Tibial nerve (tissue), 4 donors: Measurements from ENCODE around the gene AKT1S1. TPM values are rescaled to one million over a fixed set of nuclear protein-coding genes. Genes with fewer than 3 reads are reported as not detected.

Experiments
- DNase-seq, 2 donors: peaks; one replicate each; pipeline ENCODE4 v3.0.0-alpha.2; 2019; ENCODE audit warnings: low spot score in 2 of 2
- H3K27ac ChIP-seq, 4 donors: fragments of 200-600 bp; sonication (generic) in 3 of 4; one replicate each; pipeline ENCODE4 v1.5.1; 2017 to 2019; ENCODE audit warnings: mild to moderate bottlenecking in 1 of 4
- H3K27me3 ChIP-seq, 2 donors: fragments of 200-600 bp; sonication (generic) in 1 of 2; one replicate each; pipeline versions ENCODE4 v1.5.1 to v1.6.0; 2017 to 2019
- H3K36me3 ChIP-seq, 3 donors: fragments of 200-600 bp; sonication (generic); one replicate each; pipeline ENCODE4 v1.5.1; 2018 to 2019
- H3K4me1 ChIP-seq, 4 donors: fragments of 200-600 bp; sonication (generic) in 3 of 4; one replicate each; pipeline ENCODE4 v1.5.1; 2017 to 2019
- H3K4me3 ChIP-seq, 4 donors: fragments of 200-600 bp; sonication (generic) in 3 of 4; one replicate each; pipeline ENCODE4 v1.5.1; 2017 to 2019; ENCODE audit warnings: mild to moderate bottlenecking in 1 of 4, moderate library complexity in 1 of 4
- H3K9me3 ChIP-seq, 4 donors: fragments of 200-600 bp; sonication (generic) in 3 of 4; one replicate each; pipeline ENCODE4 v1.5.1; 2017 to 2019
- EP300 ChIP-seq, 2 donors: sonication (generic); formaldehyde crosslinking; IDR thresholded peaks; one replicate each; pipeline ENCODE4 v1.6.1; 2017; ENCODE audit warnings: antibody characterized with exemption in 2 of 2, mild to moderate bottlenecking in 1 of 2
- POLR2A ChIP-seq, 2 donors: fragments of 450-650 bp; IDR thresholded peaks; one replicate each; pipeline ENCODE4 v1.6.1; 2017; ENCODE audit warnings: antibody characterized with exemption in 2 of 2, mild to moderate bottlenecking in 2 of 2, moderate library complexity in 2 of 2
- WGBS, 2 donors: methylation state at CpG; one replicate each; pipeline ENCODE4 v1.1.5; 2018; 5-methylcytosine and 5-hydroxymethylcytosine counted together
- total RNA-seq, 4 donors: library from RNA; depleted of rRNA; stranded (reverse); fragments of >200 nt; gene quantifications; one replicate each; pipeline ENCODE4 v1.1.0, GENCODE V29; 2016
- TF ChIP-seq, protein P1 (sequence below), 5 experiments: fragments of 200-600 bp in 3 of 5; fragments of 450-650 bp in 2 of 5; sonication (generic) in 3 of 5; IDR thresholded peaks; one replicate each; pipeline ENCODE4 v1.5.1; 2016 to 2019; ENCODE audit warnings: antibody characterized with exemption in 5 of 5, mild to moderate bottlenecking in 3 of 5, moderate library complexity in 2 of 5

AKT1S1 gene
- total RNA-seq, 4 donors from 2014 or later, result 20.6 to 27.4 (median 25.4) TPM

DNA sequence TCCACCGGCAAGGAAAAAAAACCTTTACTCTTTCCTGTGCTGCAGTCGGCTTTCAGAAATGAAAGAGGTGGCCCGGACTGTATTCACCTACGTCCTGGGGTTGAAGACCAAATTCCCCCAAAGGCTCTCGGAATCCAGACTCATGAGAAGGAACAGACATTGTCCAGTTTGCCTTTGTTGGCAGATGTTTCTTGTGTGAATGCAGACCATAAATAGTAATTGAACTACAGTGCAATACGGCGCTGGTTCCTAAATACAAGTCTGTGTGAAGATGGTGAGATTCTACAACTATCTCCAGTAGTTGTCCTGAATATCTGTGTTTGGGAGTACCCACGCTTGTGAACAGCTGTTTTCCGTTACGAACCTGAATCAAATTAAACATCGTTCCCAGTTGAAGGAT, 37.4 kb downstream of the AKT1S1 start:
- Histone ChIP-seq H3K36me3 (peaks cover 0 to 75% (median 17%) of the 10 kb centered on the region in 3 donors), H3K4me3 (no peak overlapping the region), H3K9me3 (no peaks in the 10 kb centered on the region), H3K27me3 (no peaks in the 10 kb centered on the region), H3K27ac (no peak overlapping the region), H3K4me1 (no peaks in the 10 kb centered on the region)
- no peak for DNase-seq
- WGBS, 2 donors, result 91 to 95% methylated on average over 11 of the region's 11 CpGs
- TF ChIP-seq POLR2A (IDR thresholded peaks at IDR 0.05) (no peak), EP300 (IDR thresholded peaks at IDR 0.05) (no peak)
- TF ChIP-seq, protein P1, sequence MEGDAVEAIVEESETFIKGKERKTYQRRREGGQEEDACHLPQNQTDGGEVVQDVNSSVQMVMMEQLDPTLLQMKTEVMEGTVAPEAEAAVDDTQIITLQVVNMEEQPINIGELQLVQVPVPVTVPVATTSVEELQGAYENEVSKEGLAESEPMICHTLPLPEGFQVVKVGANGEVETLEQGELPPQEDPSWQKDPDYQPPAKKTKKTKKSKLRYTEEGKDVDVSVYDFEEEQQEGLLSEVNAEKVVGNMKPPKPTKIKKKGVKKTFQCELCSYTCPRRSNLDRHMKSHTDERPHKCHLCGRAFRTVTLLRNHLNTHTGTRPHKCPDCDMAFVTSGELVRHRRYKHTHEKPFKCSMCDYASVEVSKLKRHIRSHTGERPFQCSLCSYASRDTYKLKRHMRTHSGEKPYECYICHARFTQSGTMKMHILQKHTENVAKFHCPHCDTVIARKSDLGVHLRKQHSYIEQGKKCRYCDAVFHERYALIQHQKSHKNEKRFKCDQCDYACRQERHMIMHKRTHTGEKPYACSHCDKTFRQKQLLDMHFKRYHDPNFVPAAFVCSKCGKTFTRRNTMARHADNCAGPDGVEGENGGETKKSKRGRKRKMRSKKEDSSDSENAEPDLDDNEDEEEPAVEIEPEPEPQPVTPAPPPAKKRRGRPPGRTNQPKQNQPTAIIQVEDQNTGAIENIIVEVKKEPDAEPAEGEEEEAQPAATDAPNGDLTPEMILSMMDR (IDR thresholded peaks at IDR 0.05), result no peak

DNA sequence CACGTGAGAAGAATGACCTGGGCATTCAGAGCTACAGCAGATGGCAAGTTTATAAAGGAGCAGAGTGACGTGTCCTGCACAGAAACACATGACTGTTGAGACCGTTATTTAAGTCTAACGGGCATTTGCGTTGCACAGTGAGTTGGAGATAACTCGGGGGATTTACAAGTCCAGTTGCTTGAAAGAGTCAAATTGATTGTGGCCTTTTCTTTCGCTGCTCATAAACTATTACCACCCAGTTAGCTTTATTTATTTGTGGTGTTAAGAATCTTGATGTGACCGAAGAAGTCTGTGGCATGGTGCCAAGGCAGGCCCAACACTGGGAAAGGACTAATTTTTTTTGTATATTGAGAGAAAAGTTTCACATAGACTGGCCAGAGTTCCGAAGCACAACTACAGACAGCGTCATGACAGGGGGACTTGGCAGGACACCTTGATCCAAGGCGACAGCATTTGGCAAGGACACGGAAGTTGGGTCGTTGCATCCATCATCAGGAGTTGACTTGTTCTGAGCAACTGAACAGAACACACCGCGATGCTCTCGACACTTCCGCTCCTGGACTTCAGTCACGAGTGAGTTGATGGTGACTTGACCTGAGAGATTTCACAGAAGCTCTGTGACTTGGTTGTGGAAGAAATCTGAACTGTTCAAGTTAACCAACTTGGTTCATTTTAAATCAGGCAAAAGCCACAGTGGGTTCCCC, 38.1 kb downstream of the AKT1S1 start:
- H3K27ac ChIP-seq, result no peak overlapping the region
- H3K4me3 ChIP-seq, result no peak overlapping the region
- no peak for DNase-seq
- TF ChIP-seq POLR2A (IDR thresholded peaks at IDR 0.05), result no peak
- TF ChIP-seq, protein P1 (IDR thresholded peaks at IDR 0.05), result no peak
- no peak for TF ChIP-seq EP300 (IDR thresholded peaks at IDR 0.05)
- H3K36me3 ChIP-seq, result peaks cover 0 to 82% (median 20%) of the 10 kb centered on the region in 3 donors
- 90 to 91% methylated on average over 18 of the region's 18 CpGs for WGBS, 2 donors
- no peaks in the 10 kb centered on the region for H3K27me3 ChIP-seq
- no peaks in the 10 kb centered on the region for H3K9me3 ChIP-seq
- no peaks in the 10 kb centered on the region for H3K4me1 ChIP-seq

DNA sequence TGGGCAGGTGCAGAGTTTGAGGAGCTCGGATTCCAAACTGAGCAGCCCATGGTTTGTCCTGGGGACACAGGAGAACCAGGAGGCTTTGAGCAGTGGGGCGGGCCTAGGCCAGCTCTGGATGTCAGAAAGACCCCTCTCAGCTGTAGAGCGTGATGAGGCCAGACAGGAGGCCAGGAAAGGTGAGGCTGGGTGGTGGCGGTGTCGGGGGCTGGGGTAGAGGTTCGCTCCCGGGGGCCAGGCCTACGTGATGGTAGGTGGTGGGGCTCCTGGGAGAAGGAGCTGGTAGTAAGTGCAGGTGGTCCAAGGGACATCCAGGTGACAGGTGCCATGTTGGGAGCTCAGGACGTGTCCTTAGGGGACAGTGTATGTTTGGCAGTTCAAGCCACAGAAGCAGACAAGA, 39.7 kb downstream of the AKT1S1 start:
- DNase-seq, result no peak
- no peaks in the 10 kb centered on the region for H3K4me1 ChIP-seq
- H3K27me3 ChIP-seq, result no peaks in the 10 kb centered on the region
- H3K27ac ChIP-seq, result no peak overlapping the region
- H3K36me3 ChIP-seq, result peaks cover 0 to 98% (median 23%) of the 10 kb centered on the region in 3 donors
- H3K9me3 ChIP-seq, result no peaks in the 10 kb centered on the region
- TF ChIP-seq POLR2A (IDR thresholded peaks at IDR 0.05) (no peak), EP300 (IDR thresholded peaks at IDR 0.05) (no peak)
- TF ChIP-seq, protein P1 (IDR thresholded peaks at IDR 0.05), result no peak
- H3K4me3 ChIP-seq, result no peak overlapping the region
- 92 to 96% methylated on average over 9 of the region's 9 CpGs for WGBS, 2 donors

DNA sequence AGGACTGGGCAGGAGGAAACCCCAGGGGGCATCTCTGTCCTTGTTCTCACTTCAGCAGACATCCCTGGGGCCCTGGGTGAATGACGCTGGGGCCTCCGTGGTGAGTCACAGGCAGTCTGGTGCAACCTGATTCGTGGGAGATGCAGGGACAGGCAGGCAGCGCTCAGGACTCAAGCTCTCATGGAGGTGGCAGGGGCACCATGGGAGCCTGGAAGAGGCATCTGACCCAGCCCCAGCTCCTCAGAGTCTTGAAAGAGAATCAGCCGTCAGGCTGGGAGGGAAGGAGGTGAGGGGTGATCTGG, 40.2 kb downstream of the AKT1S1 start:
- Histone ChIP-seq H3K27ac (no peak overlapping the region), H3K36me3 (peaks cover 0 to 98% (median 28%) of the 10 kb centered on the region in 3 donors), H3K4me3 (no peak overlapping the region), H3K27me3 (no peaks in the 10 kb centered on the region), H3K4me1 (no peaks in the 10 kb centered on the region), H3K9me3 (no peaks in the 10 kb centered on the region)
- TF ChIP-seq POLR2A (IDR thresholded peaks at IDR 0.05) (no peak), EP300 (IDR thresholded peaks at IDR 0.05) (no peak)
- TF ChIP-seq, protein P1 (IDR thresholded peaks at IDR 0.05), result no peak
- WGBS, 2 donors, result 84 to 92% methylated on average over 5 of the region's 5 CpGs
- DNase-seq, result no peak

DNA sequence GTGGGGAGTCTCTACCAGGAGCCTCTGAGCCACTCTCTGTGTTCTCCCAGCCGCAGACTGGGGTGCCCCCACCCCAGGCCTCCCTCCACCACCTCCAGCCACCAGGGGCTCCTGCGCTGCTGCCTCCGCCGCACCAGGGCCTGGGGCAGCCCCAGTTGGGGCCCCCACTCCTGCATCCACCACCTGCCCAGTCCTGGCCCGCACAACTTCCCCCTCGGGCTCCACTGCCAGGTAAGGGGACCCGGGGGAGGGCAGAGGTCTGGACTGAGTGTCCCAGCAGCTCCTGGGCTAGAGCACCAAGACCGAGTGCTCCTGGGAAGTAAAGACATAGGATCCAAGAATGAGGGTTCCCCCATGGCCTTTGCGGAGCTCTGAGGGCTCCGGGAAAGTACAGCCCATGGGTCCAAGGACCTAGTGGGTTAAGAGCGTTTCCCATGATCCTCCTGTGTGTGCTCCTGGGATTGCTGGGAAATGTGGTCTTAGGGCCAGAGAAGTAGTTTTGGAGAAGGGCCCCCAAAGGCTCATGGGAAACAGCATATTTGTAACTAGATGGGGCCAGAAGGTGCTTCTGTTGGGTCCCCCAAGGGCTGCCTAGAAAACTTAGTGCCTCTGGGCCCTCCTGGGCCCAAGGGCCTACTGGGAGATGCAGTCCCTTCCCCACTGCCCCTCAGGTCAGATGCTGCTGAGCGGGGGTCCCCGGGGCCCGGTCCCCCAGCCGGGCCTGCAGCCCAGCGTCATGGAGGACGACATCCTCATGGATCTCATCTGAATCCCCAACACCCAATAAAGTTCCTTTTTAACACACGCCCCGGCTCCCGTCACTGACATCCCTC, 40.8 kb downstream of the AKT1S1 start:
- DNase-seq, result no peak
- no peak overlapping the region for H3K27ac ChIP-seq
- 91 to 94% methylated on average over 18 to 20 of the region's 20 CpGs for WGBS, 2 donors
- no peaks in the 10 kb centered on the region for H3K4me1 ChIP-seq
- no peaks in the 10 kb centered on the region for H3K27me3 ChIP-seq
- no peaks in the 10 kb centered on the region for H3K9me3 ChIP-seq
- no peak for TF ChIP-seq POLR2A (IDR thresholded peaks at IDR 0.05)
- TF ChIP-seq EP300 (IDR thresholded peaks at IDR 0.05), result no peak
- TF ChIP-seq, protein P1 (IDR thresholded peaks at IDR 0.05), result no peak
- H3K36me3 ChIP-seq, result peaks cover 0 to 98% (median 30%) of the 10 kb centered on the region in 3 donors
- no peak overlapping the region for H3K4me3 ChIP-seq
